DOHH2 (cell line): ENCODE measurements around the gene PNMT.
"Not testable (repeated sequence)": the region's sequence is repeated elsewhere in the genome, so short reads cannot be mapped to it uniquely, and the experiment has no call there.

Experiments used
- H3F3A ChIP-seq: fragments of 200-600 bp; sonication (generic), shearing (Covaris generic); 2 replicates; pipeline ENCODE4 v1.6.0; 2016; ENCODE audit warnings: antibody characterized with exemption, mild to moderate bottlenecking; ENCODE audit not compliant: control insufficient read depth, insufficient read depth
- H3K27ac ChIP-seq: fragments of 200-600 bp; sonication (generic); 2 replicates; pipeline ENCODE4 v1.5.1; 2014; ENCODE audit warnings: low read depth, mild to moderate bottlenecking, low read length, moderate library complexity
- H3K27me3 ChIP-seq: fragments of 200-600 bp; sonication (generic); 2 replicates; pipeline ENCODE4 v1.6.1; 2014; ENCODE audit warnings: mild to moderate bottlenecking, low read length, mixed read lengths; ENCODE audit not compliant: control insufficient read depth
- H3K36me3 ChIP-seq: fragments of 200-600 bp; sonication (generic); 2 replicates; pipeline ENCODE4 v1.6.1; 2014; ENCODE audit warnings: mild to moderate bottlenecking, low read length, moderate library complexity, mixed read lengths; ENCODE audit not compliant: control insufficient read depth
- H3K4me1 ChIP-seq: fragments of 200-600 bp; sonication (generic); 2 replicates; pipeline ENCODE4 v1.6.1; 2014; ENCODE audit warnings: mild to moderate bottlenecking, low read length, mixed read lengths; ENCODE audit not compliant: control insufficient read depth
- H3K4me2 ChIP-seq: fragments of 200-600 bp; sonication (generic); 2 replicates; pipeline ENCODE4 v1.6.0; 2014; ENCODE audit warnings: mild to moderate bottlenecking, low read length, moderate library complexity
- H3K4me3 ChIP-seq: fragments of 200-600 bp; sonication (generic); 2 replicates; pipeline ENCODE4 v1.5.1; 2014; ENCODE audit warnings: mild to moderate bottlenecking, low read length, mixed read lengths
- H3K79me2 ChIP-seq: fragments of 200-600 bp; sonication (generic); 2 replicates; pipeline ENCODE4 v1.6.1; 2014; ENCODE audit warnings: mild to moderate bottlenecking, low read length, mixed read lengths; ENCODE audit not compliant: control insufficient read depth
- H3K9me2 ChIP-seq: fragments of 200-600 bp; sonication (generic); replicated peaks from 2 replicates; pipeline ENCODE4 v1.6.1; 2014; ENCODE audit warnings: mild to moderate bottlenecking, low read length, mixed read lengths; ENCODE audit not compliant: control insufficient read depth
- H3K9me3 ChIP-seq: fragments of 200-600 bp; sonication (generic); 2 replicates; pipeline ENCODE4 v1.6.1; 2014; ENCODE audit warnings: antibody characterized with exemption, low read length, mixed read lengths; ENCODE audit not compliant: control insufficient read depth, insufficient read depth
- H4K20me1 ChIP-seq: fragments of 200-600 bp; sonication (generic); 2 replicates; pipeline ENCODE4 v1.6.0; 2014; ENCODE audit warnings: low read depth, mild to moderate bottlenecking, antibody characterized with exemption, low read length, moderate library complexity; ENCODE audit not compliant: control insufficient read depth, insufficient read depth
- EZH2phosphoT487 ChIP-seq: fragments of 200-600 bp; sonication (generic); IDR thresholded peaks from 2 replicates; pipeline ENCODE4 v1.6.1; 2017; ENCODE audit warnings: borderline replicate concordance, mild to moderate bottlenecking, antibody characterized with exemption, low read length, moderate library complexity, mixed read lengths
- TF ChIP-seq, protein P1 (sequence below): fragments of 200-600 bp; sonication (generic); IDR thresholded peaks from one replicate; pipeline ENCODE4 v1.5.1; 2014; ENCODE audit warnings: antibody characterized with exemption, mild to moderate bottlenecking, low read depth, low read length; ENCODE audit not compliant: poor library complexity, severe bottlenecking

PNMT gene

DNA sequence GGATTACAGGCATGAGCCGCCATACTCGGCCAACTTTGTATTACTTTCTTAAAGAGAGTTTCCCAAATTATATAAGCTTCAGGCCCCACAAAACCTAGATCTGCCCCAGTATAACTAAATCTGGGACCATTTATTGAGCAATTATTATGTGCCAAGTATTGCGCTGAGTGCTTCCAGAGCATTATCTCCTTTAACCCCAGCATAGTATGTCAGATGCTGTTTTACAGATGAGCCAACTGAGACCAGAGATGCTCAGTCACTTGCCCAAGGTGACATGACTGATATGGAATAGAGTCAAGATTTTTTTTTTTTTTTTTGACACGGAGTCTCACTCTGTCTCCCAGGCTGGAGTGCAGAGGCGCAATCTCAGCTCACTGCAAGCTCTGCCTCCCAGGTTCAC is 29.7 kb downstream of the PNMT start:
- Histone ChIP-seq H4K20me1 (no peaks in the 10 kb centered on the region), H3K9me3 (no peaks in the 10 kb centered on the region), H3K4me2 (no peak overlapping the region), H3K27ac (no peak overlapping the region), H3K9me2 (no peaks in the 10 kb centered on the region), H3K4me1 (no peaks in the 10 kb centered on the region), H3K79me2 (no peaks in the 10 kb centered on the region), H3K27me3 (peaks cover 19% of the 10 kb centered on the region), H3K36me3 (no peaks in the 10 kb centered on the region), H3K4me3 (no peak overlapping the region), H3F3A (0 out of 2 replicates have a peak, but pooled peaks cover 2% of the 10 kb centered on the region)
- TF ChIP-seq EZH2phosphoT487 = no peak
- TF ChIP-seq, protein P1, sequence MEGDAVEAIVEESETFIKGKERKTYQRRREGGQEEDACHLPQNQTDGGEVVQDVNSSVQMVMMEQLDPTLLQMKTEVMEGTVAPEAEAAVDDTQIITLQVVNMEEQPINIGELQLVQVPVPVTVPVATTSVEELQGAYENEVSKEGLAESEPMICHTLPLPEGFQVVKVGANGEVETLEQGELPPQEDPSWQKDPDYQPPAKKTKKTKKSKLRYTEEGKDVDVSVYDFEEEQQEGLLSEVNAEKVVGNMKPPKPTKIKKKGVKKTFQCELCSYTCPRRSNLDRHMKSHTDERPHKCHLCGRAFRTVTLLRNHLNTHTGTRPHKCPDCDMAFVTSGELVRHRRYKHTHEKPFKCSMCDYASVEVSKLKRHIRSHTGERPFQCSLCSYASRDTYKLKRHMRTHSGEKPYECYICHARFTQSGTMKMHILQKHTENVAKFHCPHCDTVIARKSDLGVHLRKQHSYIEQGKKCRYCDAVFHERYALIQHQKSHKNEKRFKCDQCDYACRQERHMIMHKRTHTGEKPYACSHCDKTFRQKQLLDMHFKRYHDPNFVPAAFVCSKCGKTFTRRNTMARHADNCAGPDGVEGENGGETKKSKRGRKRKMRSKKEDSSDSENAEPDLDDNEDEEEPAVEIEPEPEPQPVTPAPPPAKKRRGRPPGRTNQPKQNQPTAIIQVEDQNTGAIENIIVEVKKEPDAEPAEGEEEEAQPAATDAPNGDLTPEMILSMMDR = no peak

DNA sequence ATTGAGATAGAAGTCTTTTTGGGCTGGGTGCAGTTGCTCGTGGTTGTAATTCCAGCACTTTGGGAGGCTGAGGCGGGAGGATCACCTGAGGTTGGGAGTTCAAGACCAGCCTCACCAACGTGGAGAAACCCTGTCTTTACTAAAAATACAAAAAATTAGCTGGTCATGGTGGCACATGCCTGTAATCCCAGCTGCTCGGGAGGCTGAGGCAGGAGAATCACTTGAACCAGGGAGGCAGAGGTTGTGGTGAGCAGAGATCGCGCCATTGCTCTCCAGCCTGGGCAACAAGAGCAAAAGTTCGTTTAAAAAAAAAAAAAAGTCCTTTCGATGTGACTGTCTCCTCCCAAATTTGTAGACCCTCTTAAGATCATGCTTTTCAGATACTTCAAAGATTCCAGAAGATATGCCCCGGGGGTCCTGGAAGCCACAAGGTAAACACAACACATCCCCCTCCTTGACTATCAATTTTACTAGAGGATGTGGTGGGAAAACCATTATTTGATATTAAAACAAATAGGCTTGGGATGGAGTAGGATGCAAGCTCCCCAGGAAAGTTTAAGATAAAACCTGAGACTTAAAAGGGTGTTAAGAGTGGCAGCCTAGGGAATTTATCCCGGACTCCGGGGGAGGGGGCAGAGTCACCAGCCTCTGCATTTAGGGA is 31.0 kb downstream of the PNMT start:
- H3K4me2 ChIP-seq, H4K20me1 ChIP-seq, H3K9me2 ChIP-seq, H3K36me3 ChIP-seq, H3K4me3 ChIP-seq, H3F3A ChIP-seq, H3K4me1 ChIP-seq, H3K79me2 ChIP-seq, H3K27ac ChIP-seq, H3K9me3 ChIP-seq: not testable (repeated sequence)
- H3K27me3 ChIP-seq = peaks cover 19% of the 10 kb centered on the region

DNA sequence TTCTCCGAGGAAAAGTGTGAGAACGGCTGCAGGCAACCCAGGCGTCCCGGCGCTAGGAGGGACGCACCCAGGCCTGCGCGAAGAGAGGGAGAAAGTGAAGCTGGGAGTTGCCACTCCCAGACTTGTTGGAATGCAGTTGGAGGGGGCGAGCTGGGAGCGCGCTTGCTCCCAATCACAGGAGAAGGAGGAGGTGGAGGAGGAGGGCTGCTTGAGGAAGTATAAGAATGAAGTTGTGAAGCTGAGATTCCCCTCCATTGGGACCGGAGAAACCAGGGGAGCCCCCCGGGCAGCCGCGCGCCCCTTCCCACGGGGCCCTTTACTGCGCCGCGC is 31.5 kb downstream of the PNMT start, which contains the start of gene ERBB2:
TSS of gene ERBB2 (plus strand) at position 247 of the 330 bp plus-strand sequence. CDS start 175 bp downstream, outside the sequence.
- no peak within 1 kb of the TSS for H3K4me3 ChIP-seq

More for the DNA sequence above, 31.5 kb downstream of the PNMT start, which contains the start of gene ERBB2:
- Histone ChIP-seq H3K9me2 (no peaks in the 10 kb centered on the region), H4K20me1 (no peaks in the 10 kb centered on the region), H3K4me2 (no peak within 1 kb of the TSS), H3K9me3 (no peaks in the 10 kb centered on the region), H3K27me3 (peaks cover 19% of the 10 kb centered on the region), H3K27ac (no peak within 1 kb of the TSS), H3F3A (0 out of 2 replicates have a peak, but pooled peaks cover 2% of the 10 kb centered on the region), H3K79me2 (no peaks in the 10 kb centered on the region), H3K36me3 (no peaks in the 10 kb centered on the region), H3K4me1 (peaks cover 4% of the 10 kb centered on the region; the same call in 1 of the 2 replicates)
- no peak for TF ChIP-seq EZH2phosphoT487
- TF ChIP-seq, protein P1 = no peak
